ENCODE data around the gene ERH.
"Not testable (repeated sequence)": the region's sequence is repeated elsewhere in the genome, so short reads cannot be mapped to it uniquely, and the experiment has no call there.

Gene ERH

DNA sequence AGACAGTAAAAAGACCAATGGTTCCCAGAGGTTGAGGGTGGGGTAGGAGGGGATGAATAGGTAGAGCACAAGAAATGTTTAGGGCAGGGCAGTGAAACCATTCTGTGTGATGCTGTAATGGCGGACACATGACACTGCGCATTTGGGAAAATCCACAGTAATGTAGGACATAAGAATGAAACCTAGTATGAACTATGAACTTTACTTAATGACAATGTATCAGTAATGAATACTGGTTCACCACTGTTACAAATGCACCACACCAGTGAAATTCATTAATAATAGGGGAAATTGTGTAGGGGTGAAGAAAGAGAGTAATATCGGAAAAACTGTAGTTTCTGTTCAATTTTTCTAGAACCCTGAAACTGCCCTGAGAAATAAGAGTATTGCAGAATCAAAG, 5.6 kb downstream of the ERH start:
- DNase-seq = no peak

DNA sequence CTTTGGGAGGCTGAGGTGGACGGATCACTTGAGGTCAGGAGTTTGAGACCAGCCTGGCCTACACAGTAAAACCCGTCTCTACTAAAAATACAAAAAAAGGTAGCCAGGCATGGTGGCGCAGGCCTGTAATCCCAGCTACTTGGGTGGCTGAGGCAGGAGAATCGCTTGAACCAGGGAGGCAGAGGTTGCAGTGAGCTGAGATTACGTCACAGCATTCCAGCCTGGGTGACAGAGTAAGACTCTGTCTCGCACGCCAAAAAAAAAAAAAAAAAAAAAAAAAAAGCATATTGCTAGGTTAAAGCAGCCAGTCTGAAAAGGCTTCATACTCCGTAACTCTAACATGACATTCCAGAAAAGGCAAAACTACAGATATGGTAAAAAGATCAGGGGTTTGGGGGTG, 6.7 kb downstream of the ERH start:
- not testable (repeated sequence) for DNase-seq

DNA sequence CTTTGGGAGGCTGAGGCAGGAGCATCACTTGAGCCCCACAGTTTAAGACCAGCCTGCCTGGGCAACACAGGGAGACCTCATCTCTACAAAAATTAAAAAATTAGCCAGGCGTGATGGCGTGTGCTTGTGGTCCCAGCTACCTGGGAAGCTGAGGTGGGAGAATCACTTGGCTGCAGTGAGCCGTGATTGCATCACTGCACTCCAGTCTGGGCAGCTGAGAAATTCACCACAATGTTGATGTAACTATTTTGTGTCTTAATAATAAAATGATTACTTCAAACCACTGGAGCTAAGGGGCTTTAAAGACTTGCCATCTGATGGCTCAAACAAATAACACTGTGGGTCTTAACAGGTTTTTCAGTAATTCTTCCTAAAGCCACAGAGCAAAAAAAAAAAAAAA, 10.8 kb downstream of the ERH start:
- no peak for DNase-seq

DNA sequence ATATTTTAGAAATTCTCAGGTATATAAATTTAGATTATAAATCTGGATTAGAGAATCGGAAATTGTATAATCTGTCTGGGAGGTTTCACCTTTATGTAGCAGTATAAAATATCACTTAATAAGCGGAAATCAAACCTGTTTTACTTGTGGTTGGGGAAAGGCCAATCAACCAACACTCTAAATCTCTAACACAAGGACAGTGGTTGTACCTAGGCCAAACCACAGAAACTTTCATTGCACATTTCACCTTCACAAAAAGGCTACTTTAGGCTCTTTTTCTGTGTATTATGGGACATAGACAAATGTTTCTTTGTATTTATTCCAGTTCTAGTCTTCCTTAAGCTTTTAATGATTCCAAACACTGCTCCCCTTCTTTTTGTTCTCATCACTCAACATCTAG, 19.8 kb downstream of the ERH start:
- DNase-seq = no peak

DNA sequence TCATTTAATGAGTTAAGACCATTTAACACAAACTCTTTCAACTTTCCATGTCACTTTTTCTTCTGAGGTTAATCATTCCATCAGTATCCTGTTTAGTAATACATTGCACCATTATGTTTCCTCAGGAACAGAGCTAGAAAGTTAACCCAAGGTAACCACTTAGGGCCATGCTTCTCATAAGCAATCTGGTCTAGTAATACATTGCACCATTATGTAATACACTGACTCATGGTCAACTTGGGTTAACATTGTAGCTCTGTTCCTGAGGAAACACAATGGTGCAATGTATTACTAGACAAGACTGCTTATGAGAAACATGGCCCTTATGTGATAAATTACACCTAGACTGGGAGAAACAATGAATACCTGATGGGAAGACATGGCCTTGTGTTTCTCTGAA, 21.7 kb downstream of the ERH start:
- DNase-seq = no peak

DNA sequence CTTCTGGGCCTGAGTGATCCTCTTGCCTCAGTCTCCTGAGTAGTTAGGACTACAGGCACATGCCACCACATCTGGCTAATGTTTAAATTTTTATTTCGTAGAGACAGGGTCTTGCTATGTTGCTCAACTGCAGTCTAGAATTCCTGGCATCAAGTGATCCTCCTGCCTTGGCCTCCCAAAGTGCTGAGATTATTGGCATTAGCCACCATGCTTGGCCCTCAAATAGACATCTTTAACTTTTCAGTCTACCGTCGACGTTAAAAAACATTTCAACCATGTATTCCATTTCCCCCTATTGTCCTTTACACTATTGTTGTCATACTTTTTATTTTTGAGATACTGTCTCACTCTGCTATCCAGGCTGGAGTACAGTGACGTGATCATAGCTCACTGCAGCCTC, 22.4 kb downstream of the ERH start:
- no peak for DNase-seq

DNA sequence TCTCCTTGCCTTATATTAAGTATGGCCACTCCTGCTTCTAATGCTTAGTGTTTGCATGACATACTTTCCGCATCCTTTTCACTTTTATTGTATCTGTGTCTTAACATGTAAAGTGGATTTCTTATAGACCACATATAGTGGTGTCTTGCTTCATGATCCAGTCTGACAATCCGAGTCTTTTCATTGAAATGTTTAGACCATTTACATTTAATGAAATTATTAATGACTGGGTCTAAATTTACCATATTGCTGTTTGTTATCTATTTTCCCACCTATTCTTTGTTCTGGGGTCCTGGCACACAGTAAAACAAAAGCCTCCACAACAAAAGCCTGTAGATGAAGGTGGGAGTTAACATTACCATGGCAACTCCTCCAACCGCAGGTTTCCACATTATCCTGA, 22.9 kb downstream of the ERH start:
- DNase-seq = no peak

DNA sequence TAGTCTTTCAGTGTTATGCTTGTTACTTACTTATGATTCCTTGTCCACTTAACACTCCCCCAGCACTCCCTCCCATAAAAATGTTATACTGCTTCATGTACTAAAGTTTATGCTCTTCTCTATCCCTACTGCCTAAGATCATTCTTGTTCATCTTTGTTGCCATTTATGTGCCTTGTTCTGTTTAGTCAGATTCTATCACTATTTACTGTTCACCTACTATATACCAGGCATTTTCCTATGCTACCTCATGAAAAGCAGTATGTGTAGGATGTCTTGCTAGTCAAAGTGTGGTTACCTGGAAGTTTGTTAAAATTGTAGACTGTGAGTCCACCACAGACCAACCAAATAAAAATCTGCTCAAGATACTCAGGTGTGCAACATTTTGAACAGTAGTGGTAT, 23.9 kb downstream of the ERH start:
- DNase-seq = no peak

DNA sequence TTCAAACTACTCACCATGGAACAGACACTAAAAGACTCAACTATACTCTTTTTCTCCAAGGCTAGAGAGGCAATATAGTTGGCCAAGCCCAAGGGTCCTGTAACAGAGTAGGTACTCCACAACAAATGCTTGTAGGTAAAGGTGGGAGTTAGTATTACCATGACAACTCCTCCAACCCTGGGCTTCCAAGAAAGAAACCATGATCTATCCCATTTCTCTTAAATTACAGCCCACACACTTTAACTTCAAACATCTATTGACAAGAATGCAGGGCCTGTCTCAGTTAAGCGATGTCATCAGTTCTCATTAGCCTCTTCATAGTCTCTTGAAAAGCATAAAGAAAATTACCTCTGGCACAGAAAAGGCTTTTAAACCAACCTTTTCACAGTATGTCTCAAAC, 25.0 kb downstream of the ERH start:
- no peak for DNase-seq

DNA sequence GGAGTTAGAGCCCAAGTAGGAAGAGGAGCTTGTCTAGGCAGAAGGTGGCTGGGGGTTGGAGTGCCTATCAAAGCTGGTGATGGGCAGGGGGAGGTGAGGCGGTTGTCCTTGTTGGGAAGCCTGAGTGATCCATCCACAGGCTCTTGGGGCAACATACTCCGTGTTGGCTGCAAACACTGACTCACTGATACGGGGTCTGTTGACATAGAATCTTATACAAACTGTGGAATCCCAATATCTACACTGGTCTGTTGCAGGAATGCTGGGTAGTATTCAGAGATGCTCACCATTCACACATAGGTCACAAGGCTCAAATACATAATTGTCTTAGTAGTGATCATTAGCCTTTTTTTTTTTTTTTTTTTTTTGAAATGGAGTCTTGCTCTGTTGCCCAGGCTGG, 26.0 kb downstream of the ERH start:
- DNase-seq = no peak

DNA sequence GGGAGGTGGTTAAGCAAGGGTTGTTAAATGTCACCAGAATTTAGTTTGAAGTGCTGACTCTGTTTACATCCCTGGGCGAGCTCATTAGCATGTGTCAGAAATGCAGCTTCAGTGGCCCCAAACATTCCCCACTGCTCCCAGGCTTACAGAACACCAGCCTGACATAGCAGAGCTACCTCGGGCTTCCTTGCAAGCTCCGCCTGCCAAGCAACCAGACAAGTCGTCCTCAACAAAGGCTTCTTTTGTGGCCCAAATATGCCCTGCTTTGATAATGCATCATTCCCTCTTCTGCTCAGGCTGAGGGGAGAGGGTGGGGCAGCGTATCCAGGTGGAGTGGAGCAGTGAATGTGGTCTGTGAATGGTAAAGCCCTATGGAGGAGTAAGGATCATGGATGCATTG, 28.0 kb downstream of the ERH start:
- DNase-seq = no peak

DNA sequence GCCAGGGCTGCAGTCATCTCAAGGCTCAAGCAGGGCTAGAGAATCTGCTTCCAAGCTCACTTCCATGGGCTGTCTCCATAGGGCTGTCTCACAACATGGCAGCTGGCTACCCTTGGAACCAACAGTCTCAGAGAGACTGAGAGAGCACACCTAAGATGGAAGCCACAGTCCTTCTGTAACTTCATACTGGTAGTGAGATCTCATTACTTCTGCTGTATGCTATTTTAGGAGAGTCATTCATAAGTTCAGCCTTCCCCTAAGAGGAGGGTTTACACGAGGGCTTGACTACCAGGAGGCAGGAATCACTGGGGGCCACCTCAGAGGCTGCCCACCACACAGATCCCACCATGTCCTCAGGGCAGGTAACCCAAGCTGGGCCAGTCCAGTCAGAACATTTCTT, 29.7 kb downstream of the ERH start:
- no peak for DNase-seq

DNA sequence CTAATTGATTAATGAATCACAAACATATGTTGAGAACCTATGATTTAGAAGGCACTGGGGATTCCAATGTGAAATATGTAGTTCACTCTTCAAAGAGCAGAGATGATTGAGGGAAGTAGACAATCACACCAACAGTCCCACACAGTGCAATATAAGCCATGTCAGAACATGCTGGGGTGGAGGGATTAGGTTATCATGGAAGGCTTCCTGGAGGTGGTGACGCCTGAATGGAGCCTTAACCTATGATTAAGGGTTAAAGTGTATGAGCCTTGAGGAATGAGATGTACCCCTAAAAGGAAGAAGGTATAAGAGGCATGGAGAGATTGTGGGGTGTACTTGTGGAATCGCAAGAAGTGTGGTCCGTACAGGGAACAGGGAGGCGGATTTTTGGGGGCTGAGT, 31.3 kb downstream of the ERH start:
- DNase-seq = no peak

DNA sequence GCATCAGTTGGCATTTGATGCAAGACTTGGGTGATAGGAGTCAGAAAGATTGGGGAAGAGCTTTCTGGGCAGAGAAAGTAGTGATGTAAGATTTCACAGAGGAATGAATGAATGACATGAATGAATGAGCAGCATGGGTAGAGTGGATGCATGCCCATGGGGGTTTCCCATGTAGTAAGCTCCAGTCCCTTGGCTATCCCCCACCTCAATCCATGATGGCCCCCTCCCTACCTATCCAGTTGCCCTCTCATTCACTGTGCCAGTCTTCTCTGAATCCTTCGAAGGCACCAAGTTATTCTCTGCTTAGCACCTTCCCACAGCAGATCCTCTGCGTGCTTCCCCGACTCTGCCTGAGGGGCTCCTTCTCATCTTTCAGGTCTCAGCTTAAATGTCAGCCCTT, 32.0 kb downstream of the ERH start:
- DNase-seq = no peak

DNA sequence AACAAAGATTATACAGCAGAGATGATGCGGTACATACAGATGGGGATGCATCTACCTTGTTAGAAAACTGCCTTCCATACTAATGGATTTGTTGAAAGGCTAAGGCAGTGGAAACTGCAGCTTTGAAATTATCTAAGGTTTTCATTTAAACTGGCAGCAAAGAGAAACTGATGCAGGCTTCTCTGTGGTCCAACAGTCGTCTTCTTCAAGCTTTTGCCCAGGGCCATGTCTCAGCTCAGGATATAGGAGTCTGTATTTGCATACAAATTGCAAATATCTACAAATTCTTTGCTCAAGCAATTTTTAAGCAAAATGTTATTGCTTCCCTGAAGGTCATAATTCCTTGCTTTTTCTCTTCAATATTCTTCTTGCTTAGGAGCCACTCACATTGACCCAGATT, 33.7 kb downstream of the ERH start:
- no peak for DNase-seq

DNA sequence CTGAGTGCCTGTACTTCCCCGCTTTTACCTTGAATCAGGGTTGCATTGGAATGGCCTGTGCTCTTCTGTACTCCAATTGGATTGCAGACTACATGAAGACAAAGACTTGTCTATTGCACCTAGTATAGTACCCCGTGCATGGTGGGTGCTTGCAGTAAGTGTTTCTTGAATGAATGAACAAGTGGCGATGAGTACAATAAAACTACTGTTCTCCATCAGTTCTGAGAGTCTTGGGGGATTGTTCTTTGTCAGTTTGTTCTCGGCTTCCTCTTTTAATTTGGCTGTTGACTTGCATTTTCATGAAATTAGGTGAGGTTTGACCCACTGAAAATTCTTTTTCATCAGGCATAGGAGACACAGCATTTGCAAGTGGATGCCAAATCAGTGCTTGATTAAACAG, 34.1 kb downstream of the ERH start:
- DNase-seq = no peak

DNA sequence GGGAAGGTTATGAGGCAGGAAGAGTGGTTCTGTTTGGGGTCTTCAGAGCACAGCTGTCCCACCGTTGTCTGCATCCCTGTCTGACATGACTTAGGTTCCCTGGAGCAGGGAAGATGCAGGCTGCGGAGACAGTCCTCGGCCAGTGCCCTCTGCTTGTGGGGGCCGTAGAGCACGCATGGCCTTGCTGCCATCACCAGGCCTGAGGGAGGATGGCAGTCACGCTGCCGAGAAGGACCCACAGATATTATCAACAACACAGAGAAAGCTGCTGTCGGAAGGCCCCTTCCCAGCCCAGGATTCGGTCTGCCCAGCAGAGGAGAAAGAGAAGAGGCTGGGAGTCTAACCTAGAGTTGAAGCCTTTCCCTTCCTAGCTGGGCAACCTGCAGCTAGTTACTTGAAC, 35.0 kb downstream of the ERH start:
- DNase-seq = peak; percentile 52

DNA sequence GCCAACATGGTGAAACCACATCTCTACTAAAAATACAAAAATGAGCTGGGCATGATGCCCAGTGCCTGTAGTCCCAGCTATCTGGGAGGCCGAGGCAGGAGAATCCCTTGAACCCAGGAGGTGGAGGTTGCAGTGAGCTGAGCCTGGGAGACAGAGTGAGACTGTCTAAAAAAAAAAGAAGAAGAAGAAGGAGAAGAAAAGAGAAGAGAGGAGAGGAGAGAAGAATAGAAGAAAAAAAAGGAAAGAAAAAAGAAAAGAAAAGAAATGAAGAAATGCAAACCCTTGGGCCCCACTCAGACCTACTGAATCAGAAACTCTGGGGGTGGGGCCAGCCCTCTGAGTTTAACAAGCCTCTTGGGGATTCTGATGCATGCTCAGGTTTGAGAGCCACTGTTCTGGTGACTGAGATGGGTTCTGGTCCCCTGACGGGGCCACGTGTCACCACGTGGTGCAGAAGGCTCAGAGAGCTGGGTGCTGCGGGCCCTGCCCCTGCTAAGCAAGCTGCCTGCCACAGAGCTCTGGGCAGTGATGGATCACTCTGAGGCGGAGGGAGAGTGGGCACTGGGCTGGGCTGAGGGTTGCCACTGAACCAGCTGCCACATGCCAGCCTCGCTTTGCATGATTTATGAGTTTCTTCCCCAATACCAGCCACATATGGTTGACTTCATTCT, 37.5 kb downstream of the ERH start:
- DNase-seq = no peak

DNA sequence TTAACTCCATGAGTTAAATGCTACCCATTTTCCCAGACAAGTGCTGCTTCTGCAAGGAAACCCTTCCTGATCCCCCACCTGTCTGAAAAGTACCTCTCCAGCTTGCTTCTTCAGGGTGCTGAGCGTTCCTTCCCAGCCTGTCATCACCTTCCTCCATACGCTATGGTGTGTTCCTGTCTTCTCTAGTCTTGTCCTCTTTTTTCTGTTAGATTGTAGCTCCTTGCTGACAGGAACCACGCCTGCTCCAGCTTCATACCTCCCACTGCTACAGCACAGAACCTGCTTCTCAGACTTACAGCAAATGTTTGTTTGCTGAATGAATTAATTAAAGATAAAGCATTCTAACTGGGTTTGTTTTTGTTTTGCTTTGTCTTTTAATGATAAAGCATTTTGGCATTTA, 39.1 kb downstream of the ERH start:
- DNase-seq = no peak

DNA sequence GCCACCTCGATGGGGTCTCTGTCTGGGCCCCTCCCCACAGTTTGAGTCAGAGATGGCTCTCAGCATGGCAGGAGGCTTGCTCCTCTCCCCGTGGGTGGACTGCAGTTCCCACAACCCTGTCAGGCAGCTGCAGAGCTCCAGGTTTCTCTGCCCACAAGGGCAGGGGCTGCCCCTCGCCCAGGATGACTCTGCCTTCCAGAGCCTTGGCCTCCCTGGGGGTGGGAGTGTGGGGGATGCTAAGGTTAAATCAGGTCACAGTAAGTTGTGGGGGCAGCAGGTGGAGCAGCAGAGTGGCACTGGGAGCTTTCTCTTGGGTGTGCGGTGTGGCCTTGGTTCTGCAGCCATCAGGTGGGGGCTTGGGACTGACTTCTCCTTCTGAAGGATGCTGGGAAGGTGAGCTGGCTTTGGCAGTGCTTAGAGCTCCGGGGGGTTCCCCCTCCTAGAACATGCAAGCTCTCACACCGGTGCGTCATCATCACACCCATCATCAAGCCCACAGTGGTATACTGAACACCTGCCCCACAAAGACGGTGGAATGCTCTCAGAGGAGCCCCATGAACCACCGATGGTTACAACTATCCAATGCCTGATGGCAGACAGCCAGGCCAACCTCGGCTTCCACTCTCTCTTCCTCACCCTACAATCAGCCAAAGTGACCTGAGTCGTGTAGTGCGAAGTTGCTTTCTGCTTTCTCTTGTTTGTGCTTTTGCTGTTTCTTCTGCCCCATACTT, 39.7 kb downstream of the ERH start:
- no peak for DNase-seq

DNA sequence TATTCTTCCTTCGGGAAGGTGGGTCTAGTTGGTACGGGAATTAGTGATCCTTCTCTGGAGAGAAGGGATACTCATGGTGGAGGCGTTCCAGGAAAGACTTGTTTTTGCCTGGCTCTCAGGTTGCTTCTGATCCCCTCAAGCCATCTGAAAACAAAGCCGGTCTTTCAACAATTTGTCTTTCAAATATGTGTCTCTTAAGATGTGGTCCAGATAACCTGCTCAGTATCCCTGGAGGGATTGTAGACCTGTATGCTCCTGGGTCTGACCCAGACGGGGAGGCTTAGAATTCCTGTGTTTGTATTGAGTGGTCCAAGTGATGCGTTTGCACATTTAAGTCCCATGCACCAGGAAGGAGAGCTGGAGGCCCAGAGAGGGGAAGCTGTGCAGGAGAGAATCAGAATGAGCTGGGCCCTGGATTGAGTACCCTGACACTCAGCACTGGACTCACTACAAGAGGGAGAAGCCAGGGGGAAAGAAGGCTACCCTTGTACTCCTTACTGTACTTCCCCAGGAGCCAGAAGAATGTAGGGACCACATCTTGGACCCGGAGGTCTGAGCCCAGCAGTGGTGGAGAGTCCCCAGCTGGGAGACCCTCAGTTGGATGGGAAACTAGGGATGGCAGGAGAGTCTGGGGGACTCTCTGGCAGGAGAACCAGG, 40.4 kb downstream of the ERH start:
- DNase-seq = no peak

DNA sequence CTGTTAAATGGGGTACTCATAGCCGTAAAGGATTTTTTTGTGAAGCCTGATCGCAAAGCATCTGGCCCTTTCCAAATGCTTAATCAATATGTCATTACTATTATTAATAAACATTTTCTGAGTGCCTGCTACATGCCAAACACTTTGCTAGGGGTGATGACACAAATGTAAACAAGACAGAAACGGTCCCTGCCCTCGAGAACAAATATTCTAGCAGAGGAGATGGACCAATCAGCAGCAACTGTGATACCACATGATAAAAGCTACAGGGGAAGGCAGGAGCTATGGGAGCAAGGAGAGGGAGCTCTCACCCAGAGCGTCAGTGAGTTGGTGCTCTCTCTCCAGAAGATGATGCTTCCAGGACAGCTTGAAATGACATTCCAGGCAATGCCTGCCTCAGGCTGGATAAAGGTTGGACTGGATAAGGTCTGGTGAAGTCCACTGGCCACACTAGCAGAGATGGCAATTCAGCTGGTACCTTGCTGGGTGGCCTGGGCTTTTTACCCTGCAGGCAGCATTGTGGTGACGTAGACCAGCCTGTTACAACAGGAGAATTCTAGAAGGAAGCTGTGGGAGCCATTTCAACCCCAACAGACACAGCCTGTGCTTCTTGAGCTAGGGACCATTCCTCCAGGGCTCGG, 41.1 kb downstream of the ERH start:
- no peak for DNase-seq

DNA sequence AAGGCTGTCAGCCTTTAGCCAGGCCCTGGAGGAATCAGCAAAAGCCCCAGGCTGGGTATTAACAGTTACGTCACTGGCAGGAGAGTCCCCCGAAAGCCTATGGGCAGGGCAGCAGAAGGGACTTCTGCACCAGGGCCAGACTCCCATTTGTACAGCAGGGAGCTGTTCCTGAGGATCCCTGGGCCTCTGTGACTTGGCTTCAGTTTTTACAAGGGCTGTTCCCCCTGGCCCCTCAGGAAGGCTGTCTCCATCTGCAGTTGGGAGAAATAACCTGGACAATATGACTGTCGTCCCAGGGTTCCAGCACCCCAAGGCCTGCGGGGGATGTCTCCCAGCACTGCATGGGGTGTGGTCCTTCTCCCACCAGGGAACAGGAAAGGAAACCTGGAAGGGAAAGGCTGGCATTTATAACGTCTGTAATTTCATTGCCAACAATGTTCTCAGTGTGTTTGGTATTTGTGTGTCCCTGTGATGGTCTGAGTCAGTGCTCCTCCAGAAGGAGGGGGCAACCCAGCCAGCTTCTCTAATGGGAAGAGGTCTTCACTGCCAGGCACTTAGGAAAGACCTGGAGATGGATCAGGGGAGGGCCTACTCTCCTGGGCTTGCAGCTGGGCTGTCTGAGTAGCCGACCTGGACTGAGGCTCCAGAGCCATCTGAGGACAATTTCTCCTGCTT, 42.4 kb downstream of the ERH start:
- no peak for DNase-seq

Data from 8988T (cell line).